OCI-LY7 (cell line): ENCODE data around the gene TRAM2. TPM values are rescaled to one million over a fixed set of nuclear protein-coding genes. Genes with fewer than 3 reads are reported as not detected.

Source experiments
- BruUV-seq: library from RNA; stranded (reverse); fragments of 400-500 nt; replicated peaks from 2 replicates; lab custom pipeline; 2021; lab: Mats Ljungman, UMichigan
- CTCF ChIA-PET: fragments of 300-600 bp; sonication (Branson Sonifier 250); formaldehyde crosslinking; loops from one replicate; lab custom pipeline; 2022; ENCODE audit warnings: antibody characterized with exemption; ENCODE audit not compliant: unreplicated experiment; lab: Charles Lee
- POLR2A ChIA-PET: fragments of 300-600 bp; sonication (Branson Sonifier 250); formaldehyde crosslinking; loops from one replicate; lab custom pipeline; 2022; ENCODE audit warnings: antibody characterized with exemption; lab: Charles Lee
- DNase-seq: peaks from one replicate; pipeline ENCODE4 v3.0.0-alpha.2; 2015; ENCODE audit warnings: low spot score
- H2AFZ ChIP-seq: fragments of 200-600 bp; sonication (generic), shearing (Covaris generic); 2 replicates; pipeline ENCODE4 v1.6.1; 2014; ENCODE audit warnings: mild to moderate bottlenecking, antibody characterized with exemption, low read length, moderate library complexity
- H3K27ac ChIP-seq: fragments of 200-600 bp; sonication (generic); 2 replicates; pipeline ENCODE4 v1.5.1; 2014; ENCODE audit warnings: mixed run types, low read depth, mild to moderate bottlenecking, moderate library complexity, low read length, inconsistent platforms; ENCODE audit not compliant: poor library complexity, severe bottlenecking
- H3K36me3 ChIP-seq: fragments of 200-600 bp; sonication (generic); 2 replicates; pipeline ENCODE4 v1.6.1; 2014; ENCODE audit warnings: mild to moderate bottlenecking, antibody characterized with exemption, low read length, moderate library complexity, mixed read lengths; ENCODE audit not compliant: insufficient read depth
- H3K4me1 ChIP-seq: fragments of 200-600 bp; sonication (generic); 2 replicates; pipeline ENCODE4 v1.5.1; 2014; ENCODE audit warnings: mild to moderate bottlenecking, low read length; ENCODE audit not compliant: insufficient read depth, poor library complexity, severe bottlenecking
- H3K4me2 ChIP-seq: fragments of 200-600 bp; sonication (generic); 2 replicates; pipeline ENCODE4 v1.6.1; 2014; ENCODE audit warnings: mild to moderate bottlenecking, low read length
- H3K4me3 ChIP-seq: fragments of 200-600 bp; sonication (generic); 2 replicates; pipeline ENCODE4 v1.5.1; 2014; ENCODE audit warnings: mild to moderate bottlenecking, low read depth, low read length; ENCODE audit not compliant: poor library complexity, severe bottlenecking
- H3K79me2 ChIP-seq: fragments of 200-600 bp; sonication (generic); 2 replicates; pipeline ENCODE4 v1.6.1; 2016; ENCODE audit warnings: low read depth, mild to moderate bottlenecking, low read length, moderate library complexity, mixed read lengths; ENCODE audit not compliant: insufficient read depth
- H3K9me2 ChIP-seq: fragments of 200-600 bp; sonication (generic); 2 replicates; pipeline ENCODE4 v1.6.1; 2016; ENCODE audit warnings: mild to moderate bottlenecking, low read length, mixed read lengths; ENCODE audit not compliant: insufficient read depth
- H3K9me3 ChIP-seq: fragments of 200-600 bp; sonication (generic); 2 replicates; pipeline ENCODE4 v1.6.1; 2014; ENCODE audit warnings: mild to moderate bottlenecking, mixed run types, low read length, mixed read lengths
- H4K20me1 ChIP-seq: fragments of 200-600 bp; sonication (generic); 2 replicates; pipeline ENCODE4 v1.6.1; 2014; ENCODE audit warnings: mild to moderate bottlenecking, antibody characterized with exemption, low read length, moderate library complexity, mixed read lengths; ENCODE audit not compliant: insufficient read depth
- CTCF ChIP-seq: fragments of 200-600 bp; sonication (generic); conservative IDR thresholded peaks from 2 replicates; pipeline ENCODE4 v1.5.1; 2014; ENCODE audit warnings: mild to moderate bottlenecking, antibody characterized with exemption, low read length, moderate library complexity, mixed read lengths
- EZH2phosphoT487 ChIP-seq: fragments of 200-600 bp; sonication (generic); IDR thresholded peaks from 2 replicates; pipeline ENCODE4 v1.6.1; 2018; ENCODE audit warnings: low read depth, borderline replicate concordance, mild to moderate bottlenecking, mixed run types, antibody characterized with exemption, low read length, moderate library complexity, mixed read lengths
- intact Hi-C: fragments of 100-400 bp; cut with micrococcal nuclease; formaldehyde crosslinking; loops from one replicate; pipeline ENCODE4 v1.10.0; 2022; ENCODE audit not compliant: unreplicated experiment
- total RNA-seq, 2 experiments: library from RNA; depleted of rRNA in 1 of 2; stranded (reverse); fragments of >200 nt in 1 of 2; shearing (Covaris generic) in 1 of 2; gene quantifications; 2 replicates each; pipeline ENCODE4 v1.2.3, GENCODE V29; 2014 to 2022

The TRAM2 gene
- total RNA-seq, 2 experiments from 2014 or later = 19.3 to 38.2 TPM

GRCh38 chr6:52507557-52508260 is 69.2 kb downstream of the TRAM2 start:
- CTCF ChIA-PET = interaction anchor here (0.7 kb wide), 1 partner anchor 11 kb away, joined by 3 read pairs; no protein-coding TSS in a partner anchor
- peaks cover 90% of the 10 kb centered on the region for H3K36me3 ChIP-seq

GRCh38 chr6:52506476-52506875 is 70.4 kb downstream of the TRAM2 start:
- no peaks in the 10 kb centered on the region for H3K9me3 ChIP-seq
- CTCF ChIA-PET = no interaction called here
- H3K4me3 ChIP-seq = no peak overlapping the region
- no peaks in the 10 kb centered on the region for H3K9me2 ChIP-seq
- peaks cover 90% of the 10 kb centered on the region for H3K36me3 ChIP-seq
- intact Hi-C loops = no loop called here
- POLR2A ChIA-PET = interaction anchor here (0.8 to 1.5 kb wide), 2 partner anchors 69 to 85 kb away, joined by 4 to 5 read pairs; no protein-coding TSS in a partner anchor
- H3K79me2 ChIP-seq = no peaks in the 10 kb centered on the region
- H2AFZ ChIP-seq = no peak overlapping the region
- no peak overlapping the region for H3K27ac ChIP-seq
- TF ChIP-seq EZH2phosphoT487 = no peak
- BruUV-seq = no TSS peak
- DNase-seq = no peak
- H3K4me2 ChIP-seq = no peak overlapping the region
- peaks cover 20% of the 10 kb centered on the region for H3K4me1 ChIP-seq
- H4K20me1 ChIP-seq = no peaks in the 10 kb centered on the region

More at GRCh38 chr6:52507557-52508260, 69.2 kb downstream of the TRAM2 start:
- Histone ChIP-seq H3K4me1 (peaks cover 20% of the 10 kb centered on the region), H3K9me3 (no peaks in the 10 kb centered on the region), H3K9me2 (no peaks in the 10 kb centered on the region), H2AFZ (no peak overlapping the region), H3K4me3 (no peak overlapping the region), H3K27ac (no peak overlapping the region), H4K20me1 (no peaks in the 10 kb centered on the region), H3K79me2 (no peaks in the 10 kb centered on the region), H3K4me2 (no peak overlapping the region)
- DNase-seq = no peak
- intact Hi-C loops = no loop called here
- POLR2A ChIA-PET = interaction anchor here (0.7 to 1.1 kb wide), 2 partner anchors 9 to 88 kb away, joined by 3 read pairs; no protein-coding TSS in a partner anchor
- no TSS peak for BruUV-seq
- no peak for TF ChIP-seq CTCF
- TF ChIP-seq EZH2phosphoT487 = no peak

- CTCF ChIA-PET = no interaction called here
- H3K36me3 ChIP-seq = peaks cover 87% of the 10 kb centered on the region
Measured at GRCh38 chr6:52505726-52506409, 71.0 kb downstream of the TRAM2 start.

More at GRCh38 chr6:52505726-52506409, 71.0 kb downstream of the TRAM2 start:
- Histone ChIP-seq H3K4me1 (peaks cover 20% of the 10 kb centered on the region), H3K9me2 (no peaks in the 10 kb centered on the region), H3K4me3 (no peak overlapping the region), H3K9me3 (no peaks in the 10 kb centered on the region), H3K4me2 (no peak overlapping the region), H4K20me1 (no peaks in the 10 kb centered on the region), H3K27ac (no peak overlapping the region), H2AFZ (no peak overlapping the region), H3K79me2 (no peaks in the 10 kb centered on the region)
- intact Hi-C loops = loop anchor here (1.0 kb wide), 1 partner anchor 90 kb away; no protein-coding TSS in a partner anchor
- BruUV-seq = no TSS peak
- POLR2A ChIA-PET = interaction anchor here (0.8 to 1.5 kb wide), 2 partner anchors 69 to 85 kb away, joined by 4 to 5 read pairs; no protein-coding TSS in a partner anchor
- no peak for TF ChIP-seq EZH2phosphoT487
- peak; percentile 74 for TF ChIP-seq CTCF
- peak; percentile 46 for DNase-seq
